Suppressor macrophage treated with lipopolysaccharide for 4 hours (primary cell): ENCODE results near the gene FRMPD2.
"Not testable (repeated sequence)": the region's sequence is repeated elsewhere in the genome, so short reads cannot be mapped to it uniquely, and the experiment has no call there.

Source experiments
- DNase-seq: peaks from one replicate; pipeline ENCODE4 v3.0.0-alpha.2; 2020

The FRMPD2 gene

GRCh38 chr10:48251525-48252353 lies 22.8 kb downstream of the FRMPD2 start:
- DNase-seq, result no peak

DNA sequence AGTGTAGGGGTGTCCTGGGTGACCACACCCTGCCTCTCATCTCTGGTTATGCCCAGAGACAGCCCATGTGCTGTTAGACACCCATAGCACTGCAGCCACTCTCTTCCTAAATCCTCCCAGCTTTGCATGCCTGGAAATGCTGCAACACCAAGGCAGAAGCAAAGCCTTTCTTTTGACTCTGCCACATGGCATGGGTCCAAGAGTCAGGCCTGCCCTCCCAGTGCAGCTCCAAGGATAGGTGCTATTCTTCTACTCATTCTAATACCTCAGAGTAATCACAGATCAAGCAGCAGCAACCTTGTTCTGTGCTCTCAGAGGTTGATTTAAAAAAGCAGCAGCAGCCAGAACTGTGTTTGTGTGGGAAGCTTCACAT lies 23.4 kb downstream of the FRMPD2 start:
- DNase-seq, result no peak

- DNase-seq, result no peak
Observed at GRCh38 chr10:48249763-48250351, 24.6 kb downstream of the FRMPD2 start.

DNA sequence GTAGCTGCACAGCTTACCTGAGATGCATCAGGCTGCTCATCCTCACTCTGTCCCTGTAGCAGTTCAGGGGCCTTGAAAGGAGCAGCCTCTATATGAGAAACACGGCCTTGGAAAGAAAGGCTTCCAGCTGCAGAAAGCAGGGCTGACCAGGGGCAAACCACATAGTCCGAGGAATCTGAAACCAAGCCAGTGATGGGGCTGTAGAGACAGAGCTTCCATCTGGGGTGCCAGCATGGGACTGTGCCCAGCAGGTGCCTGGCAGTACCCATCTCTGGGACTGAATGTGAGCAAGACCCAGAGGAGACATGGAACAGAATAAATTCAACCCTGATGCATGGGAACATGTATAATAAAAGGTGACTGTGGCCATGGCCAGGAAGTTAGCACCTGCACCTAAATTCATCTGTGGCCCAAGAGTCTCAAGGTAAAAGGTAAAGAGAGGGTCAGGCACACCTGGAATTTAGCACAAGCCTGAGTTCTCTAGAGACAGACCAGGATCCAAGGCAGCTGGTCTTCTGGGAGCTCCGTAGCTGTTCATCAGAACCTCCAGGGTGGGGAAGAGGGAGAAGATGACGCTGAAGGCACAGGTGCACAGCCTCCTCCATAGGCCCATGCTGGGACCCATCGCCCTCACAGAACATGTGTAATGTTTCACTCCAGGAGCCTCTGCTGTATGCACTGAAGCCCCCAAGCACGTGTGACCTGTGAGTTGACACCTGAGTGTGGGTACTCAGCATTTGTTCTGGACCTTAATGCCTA lies 25.3 kb downstream of the FRMPD2 start:
- DNase-seq, result no peak

DNA sequence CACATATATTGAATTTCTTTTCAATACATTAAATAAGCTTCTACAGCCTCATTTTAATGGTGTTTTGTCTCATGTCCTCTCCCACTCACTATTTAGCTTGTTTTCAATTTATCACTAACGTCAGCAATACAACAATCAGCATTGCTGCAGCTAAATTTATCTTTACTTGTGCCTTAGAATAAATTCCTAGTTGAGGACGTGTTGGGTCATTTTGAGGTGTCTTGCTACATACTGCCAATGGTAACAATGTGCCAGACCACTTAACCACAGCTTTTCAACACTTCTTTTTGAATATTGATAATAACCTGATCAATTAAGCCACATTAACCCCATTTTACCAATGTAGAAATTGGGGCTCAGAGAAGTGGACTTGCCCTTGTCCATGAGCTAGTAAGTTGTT lies 26.0 kb downstream of the FRMPD2 start:
- DNase-seq, result no peak

DNA sequence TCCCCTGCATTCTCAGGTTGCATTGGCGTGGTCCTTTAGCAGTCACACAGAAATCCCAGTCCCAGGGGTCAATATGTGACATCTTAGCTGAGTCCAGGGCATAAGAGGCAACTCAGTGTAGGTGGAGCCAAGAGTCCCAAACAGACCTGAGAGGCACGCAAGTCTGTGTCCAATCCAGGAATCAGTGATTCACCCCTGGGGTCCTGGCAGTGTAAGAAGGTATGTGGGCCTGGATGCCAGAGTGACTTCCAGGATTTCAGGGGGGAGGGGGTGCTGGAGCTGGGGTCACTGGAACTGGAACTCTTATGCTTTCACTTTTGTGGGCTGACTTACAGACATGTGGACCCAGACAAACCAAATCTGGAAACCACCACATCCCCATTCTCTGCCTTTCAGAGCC lies 26.8 kb downstream of the FRMPD2 start:
- DNase-seq, result no peak

- DNase-seq, result no peak
Observed at GRCh38 chr10:48246501-48246900, 28.0 kb downstream of the FRMPD2 start.

DNA sequence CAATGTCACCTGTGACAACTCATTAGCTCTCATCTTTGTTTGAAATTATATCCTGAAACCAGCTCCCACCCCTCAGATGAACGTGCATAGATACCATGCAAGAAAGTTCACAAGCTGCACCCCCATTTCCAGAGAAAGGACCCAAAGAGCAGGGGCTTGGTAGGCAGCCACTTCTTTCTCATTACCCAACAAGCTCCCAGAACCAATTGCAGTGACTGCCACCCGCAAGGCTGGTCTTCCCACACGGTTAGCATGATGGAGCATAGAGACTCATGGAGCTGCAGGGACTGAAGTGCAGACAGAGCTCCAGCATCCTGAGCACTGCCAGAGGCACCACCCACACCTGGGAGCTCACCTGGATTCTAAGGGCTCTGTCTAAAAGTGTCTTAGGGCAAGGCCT lies 28.5 kb downstream of the FRMPD2 start:
- no peak for DNase-seq

DNA sequence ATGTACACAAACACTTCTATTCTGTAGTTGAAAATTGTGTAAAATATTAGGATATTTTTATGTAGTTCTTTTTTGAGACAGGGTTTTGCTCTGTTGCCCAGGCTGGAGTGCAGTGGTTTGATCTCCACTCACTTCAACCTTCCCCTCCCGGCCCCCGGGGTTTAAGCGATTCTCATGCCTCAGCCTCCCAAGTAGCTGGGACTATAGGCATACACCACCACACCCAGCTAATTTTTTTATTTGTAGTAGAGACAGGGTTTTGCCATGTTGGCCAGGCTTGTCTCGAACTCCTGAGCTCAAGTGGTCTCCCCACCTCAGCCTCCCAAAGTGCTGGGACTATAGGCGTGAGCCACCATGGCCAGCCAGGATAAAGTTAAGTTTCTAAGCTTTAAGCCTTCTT lies 30.6 kb downstream of the FRMPD2 start:
- DNase-seq, result not testable (repeated sequence)

- no peak for DNase-seq
Observed at GRCh38 chr10:48243487-48243886, 31.0 kb downstream of the FRMPD2 start.

DNA sequence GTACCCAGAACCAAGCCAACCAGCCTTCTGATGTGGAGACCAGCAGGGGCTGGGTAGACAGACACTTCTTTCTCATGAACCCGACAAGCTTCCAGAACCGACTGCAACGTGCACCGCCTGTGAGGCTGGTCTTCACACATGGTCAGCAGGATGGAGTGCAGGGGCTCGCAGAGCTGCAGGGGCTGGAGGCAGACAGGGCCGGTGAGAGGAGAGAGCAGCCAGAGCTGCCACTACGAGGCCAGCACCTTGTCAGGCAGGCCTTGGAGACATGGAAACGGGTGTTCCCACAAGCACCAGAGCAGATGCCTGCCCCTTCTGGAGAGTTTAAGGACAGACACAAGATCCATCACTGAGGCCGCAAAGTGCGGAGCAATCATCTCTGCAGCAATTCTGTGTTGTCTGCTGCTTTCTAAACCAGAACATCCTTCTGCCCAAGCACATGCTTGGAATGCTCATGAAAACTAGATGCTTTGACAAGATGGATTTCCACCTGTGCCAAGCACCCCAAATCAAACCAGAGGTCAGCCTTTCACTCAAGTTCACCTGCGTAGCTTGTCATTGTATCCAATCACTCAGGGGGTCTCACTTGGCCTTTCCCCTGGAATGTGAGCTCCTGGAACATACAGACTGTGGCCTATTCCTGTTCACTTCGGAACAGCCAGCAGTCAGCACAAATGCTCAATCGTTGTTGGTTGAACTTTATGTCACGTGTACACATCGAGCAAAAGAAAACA lies 32.2 kb downstream of the FRMPD2 start:
- DNase-seq, result no peak

- no peak for DNase-seq
Observed at GRCh38 chr10:48241332-48241731, 33.2 kb downstream of the FRMPD2 start.

- no peak for DNase-seq
Observed at GRCh38 chr10:48240196-48240595, 34.3 kb downstream of the FRMPD2 start.

- no peak for DNase-seq
Observed at GRCh38 chr10:48239618-48240017, 34.9 kb downstream of the FRMPD2 start.

- no peak for DNase-seq
Observed at GRCh38 chr10:48238826-48239520, 35.5 kb downstream of the FRMPD2 start.

DNA sequence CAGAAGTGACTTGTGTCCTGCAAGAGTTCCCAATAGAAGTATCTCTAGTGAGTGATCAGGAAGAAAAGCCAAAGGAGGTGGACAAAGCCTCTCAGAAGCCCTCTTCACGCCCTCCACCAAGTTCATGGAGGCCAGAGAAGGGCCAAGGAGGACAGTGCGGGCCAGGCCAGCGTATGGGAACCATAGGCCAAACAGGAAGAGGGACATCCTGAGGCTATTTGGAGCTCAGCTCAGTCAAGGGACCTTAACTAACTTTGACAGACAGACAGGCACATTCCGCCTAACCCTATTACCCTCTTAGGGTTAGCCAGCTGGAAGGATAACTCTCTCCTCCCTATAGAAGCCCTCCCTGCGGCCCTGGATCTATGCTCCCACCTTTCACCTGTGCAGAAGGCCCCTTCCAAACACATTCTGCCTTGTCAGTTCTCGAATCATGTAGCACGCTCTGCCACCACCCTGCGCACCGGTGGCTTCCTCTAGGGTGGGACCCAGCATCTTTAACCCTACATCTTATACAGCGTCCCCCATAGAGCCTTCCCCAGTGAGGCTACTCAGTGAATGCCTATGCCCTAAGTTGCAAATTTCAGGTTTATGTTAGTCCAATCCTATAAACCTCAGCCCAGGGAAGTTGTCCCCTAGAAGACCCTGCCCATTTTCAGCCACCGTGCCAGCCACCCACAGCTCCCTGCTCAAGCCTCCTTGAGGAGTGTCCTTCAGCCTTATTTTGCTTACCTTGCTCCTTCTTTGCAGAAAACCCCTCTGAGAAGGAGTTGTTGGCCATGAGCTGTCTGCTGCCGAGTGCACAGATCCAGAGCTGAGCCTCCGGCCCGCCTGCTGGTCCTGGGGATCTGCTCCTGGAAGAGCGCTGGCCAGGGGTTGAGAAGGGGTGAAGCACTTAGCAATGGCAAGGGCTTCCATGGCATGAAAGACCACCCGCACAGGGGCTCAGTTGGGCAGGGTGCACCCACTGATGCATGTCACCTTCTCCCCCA lies 36.9 kb downstream of the FRMPD2 start:
- DNase-seq, result no peak

GRCh38 chr10:48236199-48236621 lies 38.3 kb downstream of the FRMPD2 start:
- DNase-seq, result no peak

DNA sequence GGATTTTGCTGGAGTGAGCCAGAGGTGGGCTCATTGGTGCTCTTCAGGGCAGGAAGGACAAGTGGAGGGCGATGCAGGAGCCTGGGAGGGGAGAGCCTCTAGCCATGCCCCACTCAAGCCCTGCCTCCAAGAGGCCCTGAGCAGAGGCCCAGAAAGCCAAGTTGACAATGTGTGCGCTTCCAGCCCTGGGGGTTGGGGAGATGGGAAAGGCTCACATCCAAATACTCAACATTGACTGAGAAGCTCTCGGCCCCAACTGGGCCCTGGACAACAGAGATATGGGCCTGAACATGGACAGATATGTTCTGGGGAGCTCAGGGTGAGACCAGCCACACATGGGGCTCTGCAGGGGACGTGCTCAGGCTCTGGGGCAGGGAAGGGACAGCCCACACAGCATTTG lies 39.0 kb downstream of the FRMPD2 start:
- DNase-seq, result no peak

DNA sequence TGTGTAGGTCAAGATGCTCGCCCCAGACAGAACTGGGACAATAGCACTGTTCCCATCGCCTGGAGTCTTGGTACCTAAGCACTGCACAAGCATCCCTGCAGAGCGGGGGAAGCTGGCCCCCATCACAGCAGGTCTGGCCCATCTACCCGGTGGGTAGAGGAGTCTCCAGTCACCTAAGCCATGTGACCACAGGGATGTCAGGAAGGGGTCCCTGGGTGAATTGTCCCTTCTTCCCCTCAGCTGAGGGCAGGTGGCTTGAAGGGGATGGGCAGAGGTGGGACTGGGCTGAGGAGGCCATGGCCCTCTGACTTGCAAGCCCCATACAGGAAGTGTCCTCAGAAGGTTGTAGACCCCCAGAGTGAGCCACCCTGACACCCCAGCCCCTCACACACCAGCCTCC lies 39.7 kb downstream of the FRMPD2 start:
- no peak for DNase-seq

GRCh38 chr10:48234295-48234694 lies 40.2 kb downstream of the FRMPD2 start:
- no peak for DNase-seq

DNA sequence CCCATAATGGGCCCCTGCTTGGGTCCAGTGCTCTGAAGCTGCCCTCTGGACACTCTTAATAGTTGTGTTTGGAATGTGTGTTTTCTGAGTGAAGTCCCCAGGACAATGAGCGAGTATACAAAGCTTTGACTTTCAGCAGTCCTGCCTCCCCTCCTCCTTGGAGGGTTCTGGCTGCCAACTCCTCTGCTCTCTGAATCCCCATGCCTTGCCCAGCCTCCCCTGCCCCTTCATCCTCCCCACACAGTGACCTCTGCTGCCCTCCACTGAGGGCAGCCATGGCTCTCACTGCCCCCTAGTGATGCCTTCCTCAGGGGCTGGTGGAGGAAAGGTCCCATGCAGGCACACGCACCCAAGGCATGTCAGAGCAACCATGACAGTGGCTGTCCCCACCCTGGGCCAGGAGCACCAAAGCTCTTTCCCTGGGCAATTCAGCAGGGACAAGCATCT lies 40.9 kb downstream of the FRMPD2 start:
- DNase-seq, result no peak
